Stimulated activated memory B cell treated with anti-CD40 and anti-IgM and Interleukin-4, amounts not matched to agents 10 μg/mL and 1 μg/mL and 100 μg/mL, for 72 hours (primary cell): ENCODE data around the gene TRAPPC10.
"Not testable (repeated sequence)": the region's sequence is repeated elsewhere in the genome, so short reads cannot be mapped to it uniquely, and the experiment has no call there.

Source experiments
- ATAC-seq: fragments of 150-1000 bp; cut with Tn5 transposase; 2 replicates; pipeline ENCODE4 v1.10.0; 2021
- H3K27ac Mint-ChIP-seq: one replicate; pipeline ENCODE4 v1.8.0; 2022; ENCODE audit warnings: mild to moderate bottlenecking, mixed read lengths
- H3K27me3 Mint-ChIP-seq: one replicate; pipeline ENCODE4 v1.8.0; 2022; ENCODE audit warnings: mixed read lengths
- H3K36me3 Mint-ChIP-seq: one replicate; pipeline ENCODE4 v1.8.0; 2022; ENCODE audit warnings: mixed read lengths
- H3K4me1 Mint-ChIP-seq: one replicate; pipeline ENCODE4 v1.8.0; 2022; ENCODE audit warnings: mixed read lengths
- H3K4me3 Mint-ChIP-seq: one replicate; pipeline ENCODE4 v1.8.0; 2022; ENCODE audit warnings: mild to moderate bottlenecking, moderate library complexity, mixed read lengths
- H3K9me3 Mint-ChIP-seq: one replicate; pipeline ENCODE4 v1.8.0; 2022; ENCODE audit warnings: mixed read lengths

TRAPPC10 gene

DNA sequence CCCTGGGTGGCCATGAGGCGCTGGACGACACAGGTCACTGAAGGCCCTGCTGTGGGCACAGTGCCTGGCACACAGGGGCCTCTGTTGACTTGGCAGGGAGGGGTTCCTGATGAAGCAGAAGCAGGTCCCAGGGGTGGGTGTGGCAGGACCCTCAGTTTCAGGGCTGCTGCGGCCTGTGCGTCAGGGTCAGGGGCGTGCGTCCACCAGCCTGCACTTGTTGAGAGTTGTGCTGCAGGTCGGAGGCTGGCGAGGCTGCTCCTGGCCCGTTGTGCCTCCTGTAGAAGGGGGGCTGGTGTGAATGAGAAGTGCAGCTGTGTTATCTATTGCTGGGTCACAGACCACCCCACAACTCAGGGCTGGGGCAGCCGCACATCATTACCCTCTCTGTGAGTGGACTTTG lies 130.4 kb downstream of the TRAPPC10 start:
- ATAC-seq, H3K27ac Mint-ChIP-seq: not testable (repeated sequence)

DNA sequence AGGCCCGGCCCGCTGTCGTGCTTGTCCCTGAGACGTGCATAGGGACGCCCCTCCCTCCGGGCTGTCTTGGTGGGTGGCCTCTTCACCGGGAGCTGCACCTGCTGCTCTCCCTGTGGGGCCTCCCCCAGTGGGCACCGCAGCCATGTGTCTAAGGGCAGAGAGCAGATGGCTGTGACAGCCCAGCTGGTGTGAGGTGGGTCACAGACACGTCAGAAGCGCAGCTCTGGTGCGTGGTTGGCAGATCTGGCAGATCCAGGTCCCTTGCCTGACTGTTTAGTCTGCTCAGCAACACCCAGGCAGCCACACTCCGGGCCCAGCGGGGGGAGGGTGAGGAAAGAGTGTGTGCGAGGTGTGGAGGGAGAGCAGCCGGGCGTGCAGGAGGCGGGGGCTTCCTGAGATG lies 131.3 kb downstream of the TRAPPC10 start:
- not testable (repeated sequence) for H3K27me3 Mint-ChIP-seq, H3K9me3 Mint-ChIP-seq, H3K4me1 Mint-ChIP-seq, H3K4me3 Mint-ChIP-seq, H3K36me3 Mint-ChIP-seq, H3K27ac Mint-ChIP-seq
- ATAC-seq = peak; percentile 79

More for the DNA sequence above, 130.4 kb downstream of the TRAPPC10 start:
- not testable (repeated sequence) for H3K4me3 Mint-ChIP-seq, H3K27me3 Mint-ChIP-seq, H3K4me1 Mint-ChIP-seq, H3K36me3 Mint-ChIP-seq, H3K9me3 Mint-ChIP-seq

DNA sequence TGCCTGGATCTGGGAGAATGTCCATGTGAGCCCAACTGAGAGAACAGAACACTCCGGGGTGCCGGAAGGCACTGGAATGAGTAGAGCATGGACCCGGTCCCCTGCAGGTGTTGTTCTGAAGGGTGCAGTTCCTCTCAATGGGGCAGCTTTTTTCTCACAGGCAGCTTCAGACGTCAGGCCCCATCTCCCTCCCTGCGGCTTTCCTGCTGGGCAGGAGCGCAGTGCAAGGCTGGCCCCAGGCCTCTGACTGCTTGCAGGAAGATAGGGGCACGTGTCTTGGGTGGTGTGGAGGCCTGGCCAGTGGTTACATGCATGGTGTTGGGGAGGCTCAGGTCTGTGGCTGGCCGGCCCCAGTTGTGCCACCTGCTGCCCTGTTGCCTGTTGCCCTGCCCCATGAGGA lies 131.9 kb downstream of the TRAPPC10 start:
- H3K27ac Mint-ChIP-seq, H3K9me3 Mint-ChIP-seq, H3K4me3 Mint-ChIP-seq, H3K4me1 Mint-ChIP-seq, H3K36me3 Mint-ChIP-seq, H3K27me3 Mint-ChIP-seq: not testable (repeated sequence)
- peak; percentile 52 for ATAC-seq

DNA sequence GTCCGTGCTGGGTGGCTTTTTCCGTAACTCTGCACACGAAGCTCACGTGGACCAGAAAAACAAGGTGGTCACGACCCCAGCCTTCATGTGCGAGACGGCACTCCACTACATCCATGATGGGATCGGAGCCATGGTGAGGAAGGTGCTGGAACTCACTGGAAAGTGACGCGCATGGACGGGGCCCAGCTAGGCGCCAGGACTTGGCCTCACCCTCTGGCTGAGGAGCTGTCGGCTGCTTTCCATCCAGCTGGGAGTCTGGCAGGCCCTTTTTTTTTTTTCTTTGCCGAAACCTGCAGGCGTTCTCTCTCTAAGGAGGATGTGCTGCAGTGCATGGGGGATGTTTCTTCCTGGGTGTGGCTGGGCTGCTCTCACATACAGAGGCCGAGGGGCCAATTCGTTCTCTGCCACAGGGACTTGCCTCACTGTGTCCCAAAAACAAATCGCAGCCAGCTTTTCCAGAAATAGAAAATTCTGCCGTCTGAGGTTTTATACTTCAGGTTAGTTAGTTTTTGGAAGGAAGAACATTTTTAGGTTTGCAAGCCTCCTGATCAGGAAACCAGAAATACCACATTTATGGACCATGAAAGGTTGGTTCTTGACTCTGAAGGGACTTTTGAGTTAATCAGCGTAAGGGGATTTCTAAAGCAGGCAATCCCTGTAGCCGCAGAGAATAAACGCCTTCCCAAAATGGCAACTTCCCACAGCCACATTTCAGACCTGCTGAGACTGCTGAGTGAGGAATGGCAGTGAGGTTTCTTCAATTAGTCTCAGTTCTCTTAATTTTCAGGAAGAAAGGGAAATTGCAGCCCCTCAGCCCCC lies 132.9 kb downstream of the TRAPPC10 start:
- H3K9me3 Mint-ChIP-seq, H3K4me3 Mint-ChIP-seq, H3K4me1 Mint-ChIP-seq, H3K27me3 Mint-ChIP-seq, H3K36me3 Mint-ChIP-seq, H3K27ac Mint-ChIP-seq: not testable (repeated sequence)
- peak; percentile 68 for ATAC-seq

DNA sequence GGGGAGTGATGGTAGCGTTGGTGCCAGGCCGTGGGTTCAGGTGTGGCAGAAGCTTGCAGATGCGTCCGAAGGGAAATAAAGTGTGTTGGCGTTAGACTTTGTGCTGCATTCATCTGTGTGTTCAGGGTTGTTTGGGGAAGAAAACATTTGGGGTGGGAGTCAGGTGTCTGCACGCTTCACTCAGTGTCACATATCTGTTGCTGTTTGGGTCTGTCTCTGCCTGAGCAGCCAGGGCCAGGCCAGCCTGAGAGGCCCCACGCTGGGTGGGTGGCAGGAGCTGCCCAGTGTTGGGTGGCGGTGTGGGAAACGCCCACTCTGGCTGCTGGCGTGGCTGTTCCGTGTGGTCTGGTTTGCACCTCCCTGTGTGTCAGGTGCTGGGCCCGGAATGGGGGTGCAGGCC lies 133.5 kb downstream of the TRAPPC10 start:
- not testable (repeated sequence) for H3K9me3 Mint-ChIP-seq, H3K4me1 Mint-ChIP-seq, H3K27me3 Mint-ChIP-seq, H3K4me3 Mint-ChIP-seq, H3K36me3 Mint-ChIP-seq, H3K27ac Mint-ChIP-seq
- peak; percentile 64 for ATAC-seq

DNA sequence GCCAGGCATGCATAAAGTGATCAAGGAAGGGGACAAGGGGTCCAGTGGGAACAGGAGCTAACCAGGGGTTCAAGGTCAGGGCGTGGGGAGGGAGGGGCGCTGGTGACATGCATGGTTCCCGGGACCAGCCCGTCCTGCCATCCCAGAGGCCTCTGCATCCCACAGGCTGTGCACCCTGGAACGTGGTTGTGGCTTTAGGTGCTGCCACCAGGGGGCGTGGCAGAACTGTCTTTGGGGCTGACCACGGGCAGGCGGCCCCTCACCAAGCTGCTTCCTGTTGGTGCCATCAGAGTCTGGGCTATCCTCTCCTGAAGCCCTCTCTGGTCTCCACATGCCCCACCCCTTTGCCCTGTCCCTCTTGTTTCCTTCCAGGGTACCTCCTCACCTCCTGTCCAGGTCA lies 135.0 kb downstream of the TRAPPC10 start:
- not testable (repeated sequence) for H3K4me1 Mint-ChIP-seq, H3K9me3 Mint-ChIP-seq, H3K27me3 Mint-ChIP-seq, H3K27ac Mint-ChIP-seq, H3K4me3 Mint-ChIP-seq, H3K36me3 Mint-ChIP-seq, ATAC-seq

DNA sequence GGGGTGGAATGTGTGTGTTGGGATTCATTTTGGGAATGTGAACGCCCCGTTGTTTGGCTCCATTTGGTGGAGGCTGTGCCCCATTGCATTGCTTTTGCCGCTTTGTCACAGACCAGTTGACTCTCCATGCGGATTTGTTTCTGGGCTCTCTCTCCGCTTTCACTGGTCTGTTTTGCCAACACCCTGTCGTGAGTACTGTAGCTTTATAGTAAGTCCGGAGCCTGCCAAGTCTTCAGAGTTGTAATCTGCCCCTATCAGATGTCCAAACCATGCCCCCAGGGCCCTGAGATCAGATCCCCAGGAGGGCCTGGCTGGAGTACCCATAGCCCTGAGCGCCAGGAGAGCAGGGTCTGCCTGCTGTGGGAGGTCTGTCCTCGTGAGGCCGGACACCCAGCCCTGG lies 138.1 kb downstream of the TRAPPC10 start:
- not testable (repeated sequence) for H3K9me3 Mint-ChIP-seq, H3K4me1 Mint-ChIP-seq, ATAC-seq, H3K27me3 Mint-ChIP-seq, H3K4me3 Mint-ChIP-seq, H3K27ac Mint-ChIP-seq, H3K36me3 Mint-ChIP-seq

DNA sequence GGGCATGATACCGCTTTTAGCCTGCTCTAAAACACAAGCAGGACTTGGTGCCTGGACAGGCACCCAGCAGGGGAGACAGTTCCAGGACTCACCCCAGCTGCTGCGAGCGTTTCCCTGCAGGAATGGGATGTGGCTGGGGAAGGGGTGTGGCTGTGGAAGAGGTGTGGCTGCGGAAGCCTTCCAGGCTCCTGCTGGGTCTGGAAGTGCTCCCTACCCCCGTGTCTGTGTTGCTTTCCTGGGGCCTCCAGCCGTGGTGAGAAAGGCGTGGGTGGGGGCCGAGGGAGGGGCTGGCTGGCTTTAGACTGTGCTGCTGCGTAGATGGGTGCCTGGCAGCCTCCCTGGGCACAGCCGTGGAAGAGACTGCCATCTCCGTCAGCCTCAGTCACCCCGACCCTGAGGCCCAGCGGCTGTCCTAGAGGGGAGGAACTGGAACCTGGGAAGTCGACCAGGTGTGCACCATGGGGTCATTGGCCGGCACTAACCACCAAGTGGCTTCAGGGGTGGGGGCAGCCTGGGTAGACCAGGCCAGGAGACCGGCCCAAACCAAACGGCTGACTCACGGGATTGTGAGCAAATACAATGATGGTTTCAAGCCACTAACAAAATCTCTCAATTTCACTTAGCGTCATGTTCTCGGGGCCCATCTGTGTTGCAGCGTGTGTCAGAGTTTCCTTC lies 141.2 kb downstream of the TRAPPC10 start:
- H3K36me3 Mint-ChIP-seq, H3K9me3 Mint-ChIP-seq, H3K27me3 Mint-ChIP-seq, H3K4me1 Mint-ChIP-seq, H3K27ac Mint-ChIP-seq, H3K4me3 Mint-ChIP-seq: not testable (repeated sequence)
- ATAC-seq = peak; percentile 1

DNA sequence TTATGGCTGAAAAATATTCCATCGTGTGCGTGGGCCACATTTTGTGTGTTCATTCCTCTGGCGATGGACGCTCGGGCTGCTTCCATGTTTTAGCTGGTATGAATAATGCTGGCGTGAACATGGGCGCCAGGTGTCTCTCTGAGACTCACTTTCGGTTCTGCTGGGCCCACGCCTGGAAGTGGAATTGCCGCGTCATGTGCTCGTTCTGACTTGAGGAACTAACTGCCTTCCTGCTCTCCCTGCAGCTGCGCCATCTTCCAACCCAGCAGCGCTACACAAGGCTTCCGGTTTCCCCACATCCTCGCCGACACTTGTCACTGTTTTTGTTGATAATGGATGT lies 141.8 kb downstream of the TRAPPC10 start:
- not testable (repeated sequence) for H3K36me3 Mint-ChIP-seq, H3K27ac Mint-ChIP-seq, H3K27me3 Mint-ChIP-seq, H3K4me1 Mint-ChIP-seq, H3K4me3 Mint-ChIP-seq, H3K9me3 Mint-ChIP-seq
- ATAC-seq = peak; percentile 52

DNA sequence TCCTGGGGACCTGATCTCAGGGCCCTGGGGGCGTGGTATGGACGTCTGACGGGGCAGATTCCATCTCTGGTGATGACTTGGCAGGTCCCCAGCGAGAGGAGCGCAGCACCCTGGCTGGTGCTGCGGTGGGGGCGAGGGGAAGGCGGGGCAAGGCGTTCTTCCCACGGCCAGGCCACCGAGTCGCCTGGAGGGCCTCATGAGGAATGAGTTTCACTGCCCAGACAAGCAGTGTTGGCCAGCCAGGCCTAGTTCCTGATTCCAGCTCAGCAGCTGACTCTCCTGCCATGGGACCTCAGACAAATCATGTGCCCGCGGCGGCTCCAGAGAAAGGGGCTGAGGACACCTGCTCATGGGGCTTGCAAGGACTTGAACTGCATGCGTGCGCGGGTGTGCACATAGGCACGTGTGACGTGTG lies 142.7 kb downstream of the TRAPPC10 start:
- H3K27me3 Mint-ChIP-seq, H3K36me3 Mint-ChIP-seq, H3K27ac Mint-ChIP-seq, H3K9me3 Mint-ChIP-seq, H3K4me1 Mint-ChIP-seq, H3K4me3 Mint-ChIP-seq: not testable (repeated sequence)
- ATAC-seq = peak; percentile 54

DNA sequence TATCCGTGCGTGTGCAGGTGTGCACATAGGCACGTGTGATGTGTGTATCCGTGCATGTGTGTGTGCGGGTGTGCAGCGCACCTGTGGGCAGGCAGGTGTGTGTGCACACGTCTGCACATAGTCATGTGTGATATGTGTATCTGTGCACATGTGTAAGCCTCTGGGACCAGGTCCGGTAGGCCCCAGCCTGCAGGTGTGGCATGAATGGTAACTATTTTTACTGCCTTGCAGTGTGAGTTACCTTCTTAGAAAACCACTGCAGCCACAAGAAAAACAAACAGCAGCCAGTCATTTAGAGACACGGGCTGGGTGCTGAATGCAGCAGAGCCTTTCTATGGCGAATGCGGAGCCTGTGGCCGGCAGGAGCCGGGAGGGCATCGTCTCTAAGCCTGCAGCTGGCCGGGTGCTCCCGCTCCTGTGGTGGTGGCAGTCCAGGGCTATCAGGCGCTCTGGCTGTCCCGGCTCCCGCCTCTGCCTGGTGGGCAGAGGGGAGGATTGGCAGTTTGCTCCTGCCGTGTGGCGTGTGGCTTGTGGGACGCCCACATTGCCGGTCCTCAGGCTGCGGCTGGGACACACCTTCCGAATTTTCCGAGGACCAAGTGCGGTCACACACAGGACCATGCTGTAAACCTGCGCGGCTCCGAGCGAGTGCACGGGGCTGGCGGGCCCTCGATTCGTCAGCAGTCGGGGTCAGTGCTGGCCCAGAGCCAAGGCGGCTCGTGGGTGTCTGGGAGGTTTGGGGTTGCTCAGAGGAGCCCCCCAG lies 143.3 kb downstream of the TRAPPC10 start:
- not testable (repeated sequence) for H3K36me3 Mint-ChIP-seq, H3K27me3 Mint-ChIP-seq, H3K4me1 Mint-ChIP-seq, H3K9me3 Mint-ChIP-seq, H3K27ac Mint-ChIP-seq, H3K4me3 Mint-ChIP-seq
- peak; percentile 80 for ATAC-seq

DNA sequence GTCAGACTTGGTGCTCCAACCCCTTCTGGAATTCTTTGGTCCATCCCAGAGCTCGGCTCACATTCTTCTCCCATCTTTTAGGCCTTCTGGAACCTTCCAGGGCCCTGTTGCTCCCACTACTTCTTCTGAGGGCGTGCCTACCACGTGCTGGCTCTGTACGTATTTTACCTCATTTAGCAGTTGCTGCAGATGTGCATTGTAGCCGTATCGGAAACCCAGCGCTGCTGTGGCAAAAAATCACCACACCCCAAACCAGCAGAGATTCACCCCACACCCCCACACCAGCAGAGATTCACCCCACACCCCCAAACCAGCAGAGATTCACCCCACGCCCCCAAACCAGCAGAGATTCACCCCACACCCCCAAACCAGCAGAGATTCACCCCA lies 143.9 kb downstream of the TRAPPC10 start:
- not testable (repeated sequence) for H3K36me3 Mint-ChIP-seq, H3K9me3 Mint-ChIP-seq, ATAC-seq, H3K27me3 Mint-ChIP-seq, H3K27ac Mint-ChIP-seq, H3K4me1 Mint-ChIP-seq, H3K4me3 Mint-ChIP-seq
